Neural progenitor cell (in vitro differentiated cells): ENCODE measurements around the gene NEK10.

ENCODE experiments used
- CTCF ChIP-seq: fragments of 200-600 bp; sonication (generic); IDR thresholded peaks from 2 replicates; pipeline ENCODE4 v1.5.1; 2017; ENCODE audit warnings: antibody characterized with exemption, mild to moderate bottlenecking
- EZH2 ChIP-seq: fragments of 200-600 bp; sonication (generic); IDR thresholded peaks from 2 replicates; pipeline ENCODE4 v1.6.1; 2017; ENCODE audit warnings: antibody characterized with exemption, mild to moderate bottlenecking, moderate library complexity
- EZH2phosphoT487 ChIP-seq: fragments of 200-600 bp; sonication (generic); IDR thresholded peaks from 2 replicates; pipeline ENCODE4 v1.6.1; 2017; ENCODE audit warnings: antibody characterized with exemption

- no peak for TF ChIP-seq CTCF
- TF ChIP-seq EZH2: no peak
- no peak for TF ChIP-seq EZH2phosphoT487
Observed at GRCh38 chr3:27130796-27131195, 238.4 kb downstream of the NEK10 start.
